HepG2 (cell line): Measurements from ENCODE around the gene SYVN1. TPM values are rescaled to one million over a fixed set of nuclear protein-coding genes. Genes with fewer than 3 reads are reported as not detected.

Experiments used
- ATAC-seq: fragments of 200-7000 bp; cut with Tn5 transposase; 3 replicates; pipeline ENCODE4 v1.9.1; 2020; ENCODE audit warnings: mild to moderate bottlenecking, moderate library complexity
- BruUV-seq: library from RNA; stranded (reverse); fragments of 400-500 nt; replicated peaks from 2 replicates; lab custom pipeline; 2021; lab: Mats Ljungman, UMichigan
- CTCF ChIA-PET: fragments of 300-600 bp; formaldehyde crosslinking; extraction: SDS; loops from one replicate; lab custom pipeline; 2021; ENCODE audit warnings: low total read pairs, inconsistent platforms, low intra/inter-chr PET ratio; lab: Yijun Ruan, JAX
- POLR2A ChIA-PET: fragments of 350-600 bp; sonication (Branson Sonifier 250); formaldehyde crosslinking; loops from one replicate; lab custom pipeline; 2020; ENCODE audit warnings: antibody characterized with exemption, inconsistent platforms; lab: Yijun Ruan, JAX
- DNase-seq: peaks from one replicate; pipeline ENCODE4 v3.0.0-alpha.2; 2015; ENCODE audit warnings: low spot score
- FAIRE-seq: peaks from 3 replicates; lab custom pipeline; 2011; peaks lifted over from hg19 to GRCh38; lab: Jason Lieb, UNC
- H2AFZ ChIP-seq: one replicate; pipeline ENCODE4 v1.6.1; 2011; ENCODE audit warnings: low read length, inconsistent platforms
- H3K27ac ChIP-seq: fragments of 300-600 bp; 3 replicates; pipeline ENCODE4 v1.8.0; 2011; ENCODE audit warnings: mixed run types, mild to moderate bottlenecking, mixed read lengths, low read length, inconsistent platforms; ENCODE audit not compliant: insufficient read depth; ENCODE audit errors: extremely low read length
- H3K27me3 ChIP-seq, 2 experiments: fragments of 200-600 bp in 1 of 2; 2 replicates in 1 of 2; 3 replicates in 1 of 2; pipeline versions ENCODE4 v1.6.0 to v1.8.0; 2011; ENCODE audit warnings: low read length in 2 of 2, mild to moderate bottlenecking in 2 of 2, moderate library complexity in 2 of 2, inconsistent platforms in 1 of 2; ENCODE audit not compliant: insufficient read depth in 2 of 2, control insufficient read depth in 1 of 2
- H3K36me3 ChIP-seq, 2 experiments: fragments of 200-600 bp in 1 of 2; replicated peaks in 1 of 2; 2 replicates in 1 of 2; 3 replicates in 1 of 2; pipeline versions ENCODE4 v1.5.1 to v1.8.0; 2011; ENCODE audit warnings: low read length in 2 of 2, inconsistent platforms in 1 of 2; ENCODE audit not compliant: insufficient read depth in 2 of 2, control insufficient read depth in 1 of 2
- H3K4me1 ChIP-seq: 2 replicates; pipeline ENCODE4 v1.5.1; 2012; ENCODE audit warnings: low read length, inconsistent platforms; ENCODE audit not compliant: insufficient read depth
- H3K4me2 ChIP-seq: 2 replicates; pipeline ENCODE4 v1.6.0; 2011; ENCODE audit warnings: low read depth, low read length, inconsistent platforms
- H3K4me3 ChIP-seq, 3 experiments: fragments of 200-600 bp in 1 of 3; sonication (generic), shearing (Covaris generic) in 1 of 3; replicated peaks in 1 of 3; 2 replicates each; pipeline ENCODE4 v1.5.1; 2011 to 2016; ENCODE audit warnings: low read length in 3 of 3, inconsistent platforms in 2 of 3, low read depth in 2 of 3, mild to moderate bottlenecking in 2 of 3, control low read depth in 1 of 3, mixed read lengths in 1 of 3; ENCODE audit not compliant: insufficient read depth in 1 of 3
- H3K79me2 ChIP-seq: one replicate; pipeline ENCODE4 v1.6.1; 2011; ENCODE audit warnings: low read length, inconsistent platforms; ENCODE audit not compliant: insufficient read depth
- H3K9ac ChIP-seq: 2 replicates; pipeline ENCODE4 v1.6.0; 2011; ENCODE audit warnings: mild to moderate bottlenecking, low read depth, low read length, inconsistent platforms; ENCODE audit not compliant: insufficient read depth
- H3K9me3 ChIP-seq: 2 replicates; pipeline ENCODE4 v1.5.1; 2012; ENCODE audit warnings: mild to moderate bottlenecking, low read length
- H4K20me1 ChIP-seq: 2 replicates; pipeline ENCODE4 v1.6.0; 2011; ENCODE audit warnings: inconsistent platforms, mild to moderate bottlenecking, low read length, moderate library complexity; ENCODE audit not compliant: insufficient read depth
- ATF2 ChIP-seq: sonication (generic); formaldehyde crosslinking; IDR thresholded peaks from 2 replicates; pipeline ENCODE4 v1.4.0; 2020; ENCODE audit warnings: missing genetic modification reagents
- MAX ChIP-seq: IDR thresholded peaks from 2 replicates; pipeline ENCODE4 v1.6.1; 2012; ENCODE audit warnings: inconsistent platforms
- NR1H2 ChIP-seq: sonication (generic); formaldehyde crosslinking; IDR thresholded peaks from 2 replicates; pipeline ENCODE4 v1.8.1; 2022; ENCODE audit warnings: low read depth, missing genetic modification reagents, borderline replicate concordance
- THAP11 ChIP-seq: IDR thresholded peaks from 2 replicates; pipeline ENCODE4 v1.6.1; 2016; ENCODE audit warnings: missing biosample characterization, missing genetic modification reagents
- ZBTB20 ChIP-seq: sonication (generic); formaldehyde crosslinking; IDR thresholded peaks from 2 replicates; pipeline ENCODE4 v1.8.1; 2023; ENCODE audit warnings: missing genetic modification reagents, low read depth, mild to moderate bottlenecking, borderline replicate concordance
- ZNF646 ChIP-seq: sonication (generic); formaldehyde crosslinking; IDR thresholded peaks from 2 replicates; pipeline ENCODE4 v1.9.0; 2021; ENCODE audit warnings: mild to moderate bottlenecking, missing genetic modification reagents
- ZNF768 ChIP-seq: sonication (generic); formaldehyde crosslinking; IDR thresholded peaks from 2 replicates; pipeline ENCODE4 v1.4.0; 2020; ENCODE audit warnings: missing genetic modification reagents
- ZSCAN30 ChIP-seq: sonication (generic); formaldehyde crosslinking; IDR thresholded peaks from 2 replicates; pipeline ENCODE4 v1.5.0; 2020; ENCODE audit warnings: mild to moderate bottlenecking, missing genetic modification reagents
- WGBS: methylation state at CpG from one replicate; pipeline ENCODE4 v1.1.6; 2017; ENCODE audit warnings: low lambda C conversion rate; 5-methylcytosine and 5-hydroxymethylcytosine counted together
- in situ Hi-C: cut with HindIII; loops from 2 replicates; pipeline ENCODE4 v1.10.0; 2017; ENCODE audit warnings: low pct_unique_long_range_greater_than_20kb; ENCODE audit not compliant: extremely low pct_ligation_motif_present
- intact Hi-C: fragments of 100-400 bp; cut with micrococcal nuclease; formaldehyde crosslinking; loops from one replicate; pipeline ENCODE4 v1.10.0; 2022; ENCODE audit not compliant: unreplicated experiment
- polyA plus RNA-seq, 8 experiments: library from polyadenylated mRNA; depleted of rRNA in 3 of 8; stranded (reverse) in 7 of 8; unstranded in 1 of 8; fragments of >200 nt; fragmentation: Illumina TruSeq in 4 of 8; extraction: Trizol in 4 of 8; gene quantifications; 2 replicates each; pipeline versions ENCODE4 v1.2.1 to v1.2.3, GENCODE V29; 2011 to 2016; ENCODE audit warnings: low read depth in 4 of 8, missing spikeins in 1 of 8, mixed read lengths in 1 of 8; ENCODE audit not compliant: insufficient read depth in 1 of 8
- total RNA-seq, 5 experiments: library from RNA; depleted of rRNA; stranded (reverse); fragments of >200 nt; fragmentation: Illumina TruSeq; extraction: Trizol; gene quantifications; 2 replicates each; pipeline ENCODE4 v1.2.3, GENCODE V29; 2016; ENCODE audit warnings: low read depth in 1 of 5

SYVN1 gene
- total and polyA plus RNA-seq, 2 of the 13 experiments (the other 11 are each of a cell fraction or from before 2014, with no cell fraction given) = 10.3 to 22.5 TPM

GRCh38 chr11:65087216-65087615 is 47.1 kb downstream of the SYVN1 start:
- no peak overlapping the region for H3K4me2 ChIP-seq
- TF ChIP-seq ZSCAN30 (CRISPR knock-in tag) (no peak), ZNF646 (CRISPR knock-in tag) (no peak), ZNF768 (CRISPR knock-in tag) (no peak), NR1H2 (CRISPR knock-in tag) (no peak), ZBTB20 (no peak), MAX (no peak), ATF2 (CRISPR knock-in tag) (no peak), THAP11 (CRISPR knock-in tag) (no peak)
- H4K20me1 ChIP-seq = no peaks in the 10 kb centered on the region
- DNase-seq (no peak), ATAC-seq (no peak), FAIRE-seq (no peak)
- WGBS = 95% methylated on average over 11 of the region's 11 CpGs
- H3K9ac ChIP-seq = no peak overlapping the region
- H3K9me3 ChIP-seq = no peaks in the 10 kb centered on the region
- no TSS peak for BruUV-seq
- H3K36me3 ChIP-seq = peaks cover 13 to 18% of the 10 kb centered on the region in 2 experiments; a peak in 3 of 5 replicates
- intact Hi-C loops = no loop called here
- no peaks in the 10 kb centered on the region; a peak in 1 of 5 replicates for H3K27me3 ChIP-seq
- in situ Hi-C loops = no loop called here
- POLR2A ChIA-PET = no interaction called here
- H3K27ac ChIP-seq = no peak overlapping the region
- no peak overlapping the region for H2AFZ ChIP-seq
- CTCF ChIA-PET = no interaction called here
- H3K4me3 ChIP-seq = no peak overlapping the region
- H3K4me1 ChIP-seq = peaks cover 26% of the 10 kb centered on the region
- H3K79me2 ChIP-seq = peaks cover 24% of the 10 kb centered on the region
